EL (cell line): ENCODE results near the gene TNS2.
A peak's percentile ranks its signal among the peaks of the same experiment; 100 is the strongest.

Source experiments
- DNase-seq: peaks from one replicate; pipeline ENCODE4 v3.0.0-alpha.2; 2016

The TNS2 gene

GRCh38 chr12:53068811-53069585 is 19.1 kb downstream of the TNS2 start:
- DNase-seq: no peak

- DNase-seq: no peak
These were observed 20.0 kb downstream of the TNS2 start for GRCh38 chr12:53069621-53070410.

DNA sequence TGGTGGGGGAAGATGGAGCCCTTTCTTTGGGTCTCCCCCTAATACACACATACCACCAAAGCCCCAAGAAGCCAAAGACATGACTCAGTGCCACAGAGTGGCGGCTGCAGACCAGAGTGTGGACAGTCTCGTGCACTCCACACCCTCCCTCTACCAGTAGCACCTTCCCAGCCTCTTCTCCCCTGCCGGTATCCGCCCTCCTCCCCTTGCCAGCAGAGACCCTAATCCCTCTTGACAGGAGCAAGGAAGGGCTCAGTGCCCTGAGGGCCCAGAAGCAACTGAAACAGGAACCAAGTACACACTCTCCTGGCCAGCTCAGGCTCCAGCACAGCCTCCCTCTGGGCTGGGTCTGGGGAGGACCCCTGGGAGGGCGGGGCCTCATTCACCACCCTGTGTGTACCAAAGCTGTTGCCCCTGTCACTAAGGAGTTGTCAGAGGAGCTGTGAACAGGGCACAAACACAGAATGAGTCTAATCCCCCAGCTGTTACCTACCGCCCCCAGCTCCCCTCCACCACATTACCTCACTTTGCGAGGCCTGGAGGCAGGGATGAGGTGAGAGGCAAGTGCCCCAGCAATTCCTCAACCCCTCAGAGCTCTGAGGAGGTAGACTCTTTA is 21.1 kb downstream of the TNS2 start:
- DNase-seq: peak; percentile 58

- DNase-seq: no peak
These were observed 22.0 kb downstream of the TNS2 start for GRCh38 chr12:53071591-53072551.

- no peak for DNase-seq
These were observed 24.0 kb downstream of the TNS2 start for GRCh38 chr12:53073881-53074280.

DNA sequence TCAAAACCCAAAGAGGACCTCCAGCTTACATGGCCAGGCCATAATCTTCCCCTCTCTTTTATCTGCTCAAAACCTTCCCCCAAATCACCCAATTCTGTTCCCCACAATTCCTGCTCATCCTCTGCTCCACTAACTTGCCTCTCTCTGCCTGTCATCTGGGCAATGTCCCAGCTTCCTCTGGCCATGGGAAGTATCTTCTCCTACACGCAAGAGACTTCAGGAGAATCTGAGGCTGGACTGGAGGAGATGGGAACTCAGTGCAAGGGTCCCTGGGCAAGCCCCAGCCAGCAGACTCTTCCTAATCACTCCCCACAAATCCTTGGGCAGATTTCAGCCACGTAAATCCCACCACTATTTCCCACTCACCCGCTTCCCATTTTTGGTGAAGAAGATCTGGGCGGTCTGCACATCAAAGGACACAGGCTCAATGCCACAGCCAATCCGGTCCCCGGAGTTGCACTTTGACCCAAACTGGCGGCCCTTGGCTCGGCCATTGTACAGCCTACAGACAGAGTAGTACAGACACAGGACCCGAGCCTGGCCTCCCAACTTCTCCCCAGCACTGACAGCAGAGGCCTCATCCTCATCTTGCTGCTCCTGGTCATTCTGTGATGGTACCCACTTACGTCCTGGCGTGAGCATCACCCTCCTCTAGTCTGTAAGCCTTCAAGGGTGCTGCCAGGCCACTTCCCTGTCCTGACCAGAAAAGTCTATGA is 24.6 kb downstream of the TNS2 start:
- DNase-seq: no peak

DNA sequence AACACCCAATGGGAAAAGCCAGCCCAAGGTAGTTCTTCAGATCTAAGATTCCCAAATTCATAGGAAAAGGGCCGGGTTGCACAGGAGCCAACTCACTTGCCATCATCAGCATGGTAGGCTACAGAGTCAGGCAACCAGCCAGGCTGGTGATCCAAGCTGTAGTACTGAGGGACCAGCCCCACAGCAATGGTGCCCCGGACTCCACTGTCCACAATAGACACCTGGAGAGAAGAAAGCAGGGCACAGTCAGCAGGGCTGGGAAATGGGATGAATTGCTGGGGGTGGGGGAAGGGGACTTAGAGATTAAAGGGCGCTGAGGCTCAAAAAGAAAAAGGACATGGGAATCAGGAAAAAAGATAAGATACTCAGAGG is 25.1 kb downstream of the TNS2 start:
- DNase-seq: no peak

GRCh38 chr12:53076461-53076860 is 26.6 kb downstream of the TNS2 start:
- DNase-seq: no peak

DNA sequence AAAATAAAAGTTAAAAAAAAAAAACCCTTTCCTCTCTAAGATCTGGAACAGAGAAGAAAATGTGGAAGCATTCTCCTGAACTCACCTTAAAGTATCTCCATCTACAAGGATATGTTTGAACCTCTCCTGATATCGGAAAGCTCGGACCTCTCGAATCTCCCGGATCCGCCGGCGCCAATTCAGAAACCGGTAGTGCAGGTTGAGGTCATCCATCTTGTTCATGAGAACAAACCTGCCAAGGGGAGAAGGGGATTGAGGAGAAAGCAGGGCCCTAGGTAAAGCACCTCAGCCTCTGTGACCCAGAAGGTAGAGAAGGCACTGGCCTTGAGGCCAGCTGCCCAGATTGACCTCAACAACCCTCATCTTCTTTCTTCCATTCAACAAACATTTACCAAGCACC is 27.2 kb downstream of the TNS2 start:
- no peak for DNase-seq

DNA sequence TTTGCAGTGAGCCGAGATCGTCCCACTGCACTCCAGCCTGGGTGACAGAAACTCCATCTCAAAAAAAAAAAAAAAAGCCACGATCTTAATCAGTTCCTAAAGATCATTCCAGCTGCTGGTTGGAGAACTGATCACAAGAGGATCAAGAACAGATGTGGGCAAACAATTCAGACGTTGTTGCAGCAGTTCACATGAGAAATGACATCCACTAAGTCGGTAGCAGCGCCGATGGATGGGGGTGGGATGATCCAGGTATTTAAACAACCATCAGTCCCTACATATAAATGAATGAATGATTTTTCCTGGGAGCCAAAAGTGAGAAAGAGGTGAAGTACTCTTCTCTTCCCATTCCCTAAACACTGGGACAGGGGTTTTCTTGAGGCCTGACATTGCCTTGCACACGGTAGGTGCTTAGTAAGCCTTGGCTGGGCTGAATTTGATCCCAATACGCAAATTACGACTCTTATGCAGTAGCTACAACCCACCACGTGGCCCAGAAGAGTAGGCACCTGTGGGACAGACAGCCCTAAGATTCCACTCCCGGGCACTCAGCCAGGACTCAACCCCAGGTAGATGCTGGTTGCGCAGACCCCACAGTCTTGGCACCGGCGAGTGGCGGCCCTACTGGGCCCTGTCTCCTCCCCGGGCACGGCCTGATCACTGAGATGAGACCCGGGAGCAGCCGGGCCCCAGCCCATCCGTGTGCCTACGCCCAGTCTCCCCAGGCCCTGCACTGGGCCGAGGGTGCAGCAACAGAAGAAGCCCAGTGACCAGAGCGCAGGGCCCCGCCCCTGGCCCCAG is 28.8 kb downstream of the TNS2 start:
- DNase-seq: no peak

DNA sequence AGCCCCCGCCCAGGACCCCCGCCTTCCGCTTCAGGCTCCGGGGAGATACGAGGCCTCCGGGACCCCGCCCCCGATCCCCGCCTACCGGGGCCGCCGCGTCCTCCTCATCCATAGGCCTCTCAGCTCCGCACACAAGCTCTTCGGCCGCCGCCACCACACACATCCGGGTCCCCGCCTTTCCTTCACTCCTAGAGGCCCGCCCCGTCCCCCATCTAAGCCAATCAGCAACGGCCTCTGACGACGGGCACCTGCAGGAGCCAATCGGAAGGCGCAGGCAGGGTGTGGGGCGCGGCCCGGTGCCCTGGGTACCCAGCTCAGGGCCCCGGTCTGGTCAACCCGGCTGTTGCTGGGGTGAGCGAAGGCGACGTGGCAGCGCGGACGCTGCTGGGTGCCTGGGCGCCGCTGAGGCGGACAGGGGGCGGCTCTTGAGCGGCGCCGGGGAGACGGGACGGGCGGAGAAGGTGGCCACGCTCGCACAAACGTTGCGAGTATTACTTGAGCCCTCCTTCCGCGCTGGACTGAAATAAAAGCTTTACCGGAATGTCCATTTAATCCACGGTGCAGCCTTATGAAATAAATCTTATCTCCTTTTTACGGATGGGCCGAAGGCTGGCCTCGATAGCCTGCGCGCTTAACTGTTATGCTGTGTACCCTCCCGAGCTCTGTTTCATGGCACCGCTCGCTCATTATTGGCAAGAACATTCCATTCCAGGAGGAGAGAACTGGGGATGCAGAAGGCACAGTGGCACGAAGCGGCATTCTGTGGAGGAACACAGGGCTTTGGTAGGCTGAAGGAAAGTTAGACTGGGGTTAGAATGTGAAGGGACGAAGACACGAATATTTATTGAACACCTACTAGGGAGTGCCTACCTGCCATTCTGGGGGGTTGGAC is 29.6 kb downstream of the TNS2 start, which contains the start of gene SPRYD3:
SPRYD3 (minus strand) TSS at position 165 of the 892 bp plus-strand sequence; CDS start at position 108, 57 bp downstream.
- DNase-seq: peak; percentile 97

DNA sequence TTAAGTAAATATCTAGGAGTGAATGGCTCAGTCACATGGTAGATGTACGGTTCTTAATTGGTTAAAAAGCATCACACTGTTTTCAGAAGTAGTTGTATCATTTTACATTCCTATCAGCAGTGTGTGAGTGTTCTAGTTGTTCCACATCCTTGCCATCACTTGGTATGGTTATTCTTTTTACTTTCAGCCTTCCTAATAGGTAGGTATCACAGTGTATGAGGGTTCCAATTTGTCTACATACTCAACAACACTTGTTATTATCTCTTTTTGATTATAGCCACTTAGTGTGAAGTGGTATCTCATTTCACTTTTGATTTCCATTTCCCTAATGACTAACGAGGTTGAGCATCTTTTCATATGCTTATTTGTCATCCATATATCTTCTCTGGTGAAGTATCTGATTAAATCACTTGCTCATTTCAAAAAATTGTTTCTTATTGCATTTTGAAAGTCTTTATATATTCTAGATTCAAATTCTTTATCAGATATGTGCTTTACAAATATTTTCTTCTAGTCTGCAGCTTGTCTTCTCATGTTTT is 32.8 kb downstream of the TNS2 start:
- no peak for DNase-seq

- DNase-seq: no peak
These were observed 36.5 kb downstream of the TNS2 start for GRCh38 chr12:53086361-53086760.

DNA sequence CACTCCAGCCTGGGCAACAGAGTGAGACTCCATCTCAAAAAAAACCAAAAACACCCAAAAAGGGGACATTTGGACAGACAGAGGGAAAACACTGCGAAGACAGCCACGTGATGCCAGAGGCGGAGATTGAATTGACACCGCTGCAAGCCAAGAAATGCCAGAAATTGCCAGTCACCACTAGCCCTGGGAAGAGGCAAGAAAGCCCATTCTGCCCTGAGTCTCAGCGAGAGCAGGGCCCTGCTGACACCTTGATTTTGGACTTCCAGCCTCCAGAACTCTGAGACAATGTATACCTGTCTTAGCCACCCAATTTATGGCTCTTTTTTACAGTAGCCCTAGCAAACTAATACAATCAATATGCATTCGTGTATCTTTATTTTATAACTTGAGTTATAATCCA is 40.2 kb downstream of the TNS2 start:
- DNase-seq: no peak

DNA sequence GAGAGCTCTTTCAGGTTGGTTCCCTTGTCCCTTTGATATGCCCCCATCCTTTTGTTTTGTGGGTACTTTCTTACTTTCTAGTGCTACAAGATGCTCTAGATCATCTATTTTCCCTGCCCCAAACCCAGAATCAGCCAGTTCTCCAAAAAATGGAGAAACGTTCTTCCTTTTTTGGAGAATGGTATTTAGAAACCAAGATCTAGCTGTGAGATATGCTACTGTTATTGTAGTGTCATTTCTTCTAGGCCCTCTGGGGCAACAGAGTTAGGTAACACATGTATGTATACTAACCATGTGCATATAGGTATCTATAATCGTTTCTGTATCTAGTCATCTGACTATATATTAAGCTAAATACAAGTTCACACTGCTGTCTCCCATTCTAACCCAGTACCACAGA is 40.7 kb downstream of the TNS2 start:
- no peak for DNase-seq

DNA sequence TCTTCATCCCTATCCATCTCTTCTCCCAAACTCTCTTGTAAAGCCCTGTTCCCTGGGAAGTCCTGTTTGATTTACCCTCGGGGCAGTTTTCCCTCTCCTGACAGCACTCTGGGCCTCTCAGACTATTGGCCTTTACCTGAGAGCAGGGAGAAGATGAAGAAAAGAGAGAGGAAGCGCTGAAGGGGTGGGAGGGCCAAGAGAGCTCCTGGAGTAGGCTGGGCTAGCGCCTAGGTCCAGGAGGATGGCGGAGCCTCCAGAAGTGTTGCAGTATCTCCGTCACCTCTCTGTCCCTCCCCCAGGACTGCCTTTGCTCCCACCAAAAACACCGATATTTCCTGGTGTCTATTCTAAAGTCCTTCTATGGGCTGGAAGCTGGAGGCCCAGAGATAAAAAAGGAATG is 41.9 kb downstream of the TNS2 start:
- DNase-seq: no peak

- DNase-seq: no peak
These were observed 44.0 kb downstream of the TNS2 start for GRCh38 chr12:53093777-53094393.

DNA sequence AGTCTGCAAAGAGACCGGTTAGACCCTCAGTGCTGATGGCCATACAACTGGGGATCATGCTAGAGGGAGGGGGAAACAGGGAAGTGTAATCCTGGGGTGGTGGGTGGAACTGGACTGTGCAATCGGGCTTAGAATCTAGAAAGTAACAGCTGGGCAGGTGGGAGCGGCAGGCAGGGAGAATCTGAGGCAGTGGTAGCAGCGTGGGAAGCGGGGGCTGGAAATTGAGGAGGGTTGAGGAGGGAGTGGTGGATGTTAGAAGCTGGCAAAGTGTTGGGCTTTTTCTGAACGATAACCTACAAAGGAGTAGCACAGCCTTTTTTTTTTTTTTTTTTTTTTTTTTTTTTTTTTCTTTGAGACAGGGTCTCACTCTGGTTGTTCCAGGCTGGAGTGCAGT is 44.5 kb downstream of the TNS2 start:
- DNase-seq: no peak
